ENCODE results near the gene ATP8B2.
"Not testable (repeated sequence)": the region's sequence is repeated elsewhere in the genome, so short reads cannot be mapped to it uniquely, and the experiment has no call there.

The ATP8B2 gene

DNA sequence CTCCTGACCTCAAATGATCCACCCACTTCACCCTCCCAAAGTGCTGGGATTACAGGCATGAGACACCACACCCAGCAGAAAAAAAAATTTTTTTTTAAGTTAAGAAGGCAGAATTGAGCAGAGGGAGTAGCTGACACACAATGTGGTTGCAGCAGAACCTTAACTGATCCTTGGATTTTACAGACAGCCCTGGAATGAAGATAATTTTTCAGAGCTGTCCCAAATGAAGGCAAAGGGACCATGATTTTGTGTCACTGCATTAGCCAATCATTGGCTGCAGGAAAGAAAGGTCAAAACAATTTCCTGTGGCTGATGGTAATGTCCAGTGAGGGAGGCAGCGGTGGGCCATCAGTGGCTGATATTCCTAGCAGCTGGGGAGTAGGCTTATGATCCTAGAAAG is 23.7 kb upstream of the ATP8B2 start:
- TF ChIP-seq, protein P1, sequence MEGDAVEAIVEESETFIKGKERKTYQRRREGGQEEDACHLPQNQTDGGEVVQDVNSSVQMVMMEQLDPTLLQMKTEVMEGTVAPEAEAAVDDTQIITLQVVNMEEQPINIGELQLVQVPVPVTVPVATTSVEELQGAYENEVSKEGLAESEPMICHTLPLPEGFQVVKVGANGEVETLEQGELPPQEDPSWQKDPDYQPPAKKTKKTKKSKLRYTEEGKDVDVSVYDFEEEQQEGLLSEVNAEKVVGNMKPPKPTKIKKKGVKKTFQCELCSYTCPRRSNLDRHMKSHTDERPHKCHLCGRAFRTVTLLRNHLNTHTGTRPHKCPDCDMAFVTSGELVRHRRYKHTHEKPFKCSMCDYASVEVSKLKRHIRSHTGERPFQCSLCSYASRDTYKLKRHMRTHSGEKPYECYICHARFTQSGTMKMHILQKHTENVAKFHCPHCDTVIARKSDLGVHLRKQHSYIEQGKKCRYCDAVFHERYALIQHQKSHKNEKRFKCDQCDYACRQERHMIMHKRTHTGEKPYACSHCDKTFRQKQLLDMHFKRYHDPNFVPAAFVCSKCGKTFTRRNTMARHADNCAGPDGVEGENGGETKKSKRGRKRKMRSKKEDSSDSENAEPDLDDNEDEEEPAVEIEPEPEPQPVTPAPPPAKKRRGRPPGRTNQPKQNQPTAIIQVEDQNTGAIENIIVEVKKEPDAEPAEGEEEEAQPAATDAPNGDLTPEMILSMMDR (conservative IDR thresholded peaks at IDR 0.05), result no peak
- H3K27ac ChIP-seq, result no peak overlapping the region

- TF ChIP-seq, protein P1 (conservative IDR thresholded peaks at IDR 0.05), result no peak
- H3K27ac ChIP-seq, result no peak overlapping the region
Observed at GRCh38 chr1:154304664-154305337, 20.5 kb upstream of the ATP8B2 start.

- TF ChIP-seq, protein P1 (conservative IDR thresholded peaks at IDR 0.05), result no peak
- no peak overlapping the region for H3K27ac ChIP-seq
Observed at GRCh38 chr1:154306151-154306550, 19.2 kb upstream of the ATP8B2 start.

- not testable (repeated sequence) for H3K27ac ChIP-seq
Observed at GRCh38 chr1:154307670-154308270, 17.6 kb upstream of the ATP8B2 start.

DNA sequence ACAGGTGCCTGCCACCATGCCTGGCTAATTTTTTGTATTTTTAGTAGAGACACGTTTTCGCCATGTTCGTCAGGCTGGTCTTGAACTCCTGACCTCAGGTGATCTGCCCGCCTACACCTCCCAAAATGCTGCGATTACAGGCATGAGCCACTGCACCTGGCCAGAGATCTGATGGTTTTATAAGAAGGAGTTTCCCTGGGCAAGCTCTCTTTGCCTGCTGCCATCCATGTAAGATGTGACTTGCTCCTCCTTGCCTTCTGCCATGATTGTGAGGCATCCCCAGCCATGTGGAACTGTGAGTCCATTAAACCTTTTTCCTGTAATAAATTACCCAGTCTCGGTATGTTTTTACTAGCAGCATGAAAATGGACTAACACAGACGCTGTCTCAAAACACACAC is 16.2 kb upstream of the ATP8B2 start:
- not testable (repeated sequence) for H3K27ac ChIP-seq

- H3K27ac ChIP-seq, result not testable (repeated sequence)
Observed at GRCh38 chr1:154312229-154313065, 12.9 kb upstream of the ATP8B2 start.

DNA sequence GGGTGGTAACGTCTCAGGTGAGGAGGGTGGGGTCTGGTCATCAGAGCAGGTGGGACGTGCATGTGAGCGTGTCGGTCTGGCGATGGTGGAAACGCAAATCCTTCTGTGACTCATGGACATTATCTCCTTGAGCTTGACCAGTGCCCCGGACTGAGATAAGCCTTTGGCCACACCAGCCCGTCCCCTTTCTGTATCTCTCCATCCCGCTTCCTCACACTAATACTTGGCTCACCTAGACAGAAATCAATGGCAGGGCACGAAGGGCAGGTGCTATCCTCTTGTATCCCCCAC is 12.3 kb upstream of the ATP8B2 start:
- H3K27ac ChIP-seq, result no peak overlapping the region
- TF ChIP-seq, protein P1 (conservative IDR thresholded peaks at IDR 0.05), result no peak

GRCh38 chr1:154314226-154314625 is 11.1 kb upstream of the ATP8B2 start:
- not testable (repeated sequence) for H3K27ac ChIP-seq

DNA sequence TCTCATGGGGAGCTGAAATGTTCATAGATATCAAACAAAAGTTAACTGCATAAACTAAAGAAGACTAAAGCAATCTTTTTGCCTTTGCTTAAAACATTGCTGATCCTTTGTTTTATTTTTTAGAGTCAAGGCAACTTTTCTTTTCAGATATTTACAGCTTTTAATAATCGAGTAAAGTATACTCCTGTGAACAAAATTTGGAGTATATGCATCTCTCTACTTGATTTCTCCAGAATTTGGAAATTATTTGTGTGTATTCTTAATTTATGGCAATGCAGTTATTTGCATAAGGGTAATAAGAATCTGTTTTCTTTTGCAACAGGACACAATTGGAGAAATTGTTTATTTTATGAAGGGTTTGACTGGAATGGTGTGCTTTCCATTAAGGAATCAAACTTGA is 8.6 kb upstream of the ATP8B2 start:
- H3K27ac ChIP-seq, result no peak overlapping the region
- TF ChIP-seq, protein P1 (conservative IDR thresholded peaks at IDR 0.05), result no peak
